H9 (cell line): Measurements from ENCODE around the gene TP53BP2. TPM values are rescaled to one million over a fixed set of nuclear protein-coding genes. Genes with fewer than 3 reads are reported as not detected.

Experiments used
- DNase-seq: peaks from one replicate; pipeline ENCODE4 v3.0.0-alpha.2; 2017
- H2AFZ ChIP-seq: one replicate; pipeline ENCODE4 v1.6.1; 2013; ENCODE audit warnings: mild to moderate bottlenecking, low read length, control low read depth, moderate library complexity
- H2AK5ac ChIP-seq: 2 replicates; pipeline ENCODE4 v1.6.1; 2013; ENCODE audit warnings: low read length, control low read depth, mixed read lengths; ENCODE audit not compliant: insufficient read length
- H2BK120ac ChIP-seq: one replicate; pipeline ENCODE4 v1.6.1; 2013; ENCODE audit warnings: low read depth, mild to moderate bottlenecking, low read length, control low read depth, inconsistent platforms; ENCODE audit not compliant: poor library complexity, severe bottlenecking
- H2BK12ac ChIP-seq: 2 replicates; pipeline ENCODE4 v1.6.1; 2013; ENCODE audit warnings: low read length, control low read depth, mixed read lengths, low read depth; ENCODE audit not compliant: insufficient read length
- H2BK15ac ChIP-seq: 2 replicates; pipeline ENCODE4 v1.6.1; 2013; ENCODE audit warnings: low read depth, low read length, control low read depth
- H2BK20ac ChIP-seq: one replicate; pipeline ENCODE4 v1.6.1; 2013; ENCODE audit warnings: low read depth, mild to moderate bottlenecking, low read length, control low read depth, inconsistent platforms; ENCODE audit not compliant: poor library complexity, severe bottlenecking
- H2BK5ac ChIP-seq: 2 replicates; pipeline ENCODE4 v1.6.1; 2013; ENCODE audit warnings: low read length, control low read depth, mixed read lengths; ENCODE audit not compliant: insufficient read length
- H3K14ac ChIP-seq: 2 replicates; pipeline ENCODE4 v1.6.1; 2013; ENCODE audit warnings: low read length, control low read depth; ENCODE audit not compliant: insufficient read depth
- H3K18ac ChIP-seq: 2 replicates; pipeline ENCODE4 v1.6.1; 2013; ENCODE audit warnings: low read depth, mild to moderate bottlenecking, mixed read lengths, low read length, control low read depth; ENCODE audit not compliant: insufficient read length
- H3K23ac ChIP-seq: 2 replicates; pipeline ENCODE4 v1.6.1; 2013; ENCODE audit warnings: low read length, control low read depth, mixed read lengths, low read depth; ENCODE audit not compliant: insufficient read length
- H3K23me2 ChIP-seq: 2 replicates; pipeline ENCODE4 v1.6.1; 2013; ENCODE audit warnings: low read depth, mild to moderate bottlenecking, mixed read lengths, low read length, control low read depth; ENCODE audit not compliant: insufficient read length, poor library complexity, severe bottlenecking
- H3K27ac ChIP-seq: 2 replicates; pipeline ENCODE4 v1.5.1; 2013; ENCODE audit warnings: low read length, control low read depth, mixed read lengths, low read depth; ENCODE audit not compliant: insufficient read length
- H3K27me3 ChIP-seq: 2 replicates; pipeline ENCODE4 v1.6.1; 2013; ENCODE audit warnings: low read length, control low read depth, inconsistent platforms; ENCODE audit not compliant: insufficient read depth
- H3K4ac ChIP-seq: 2 replicates; pipeline ENCODE4 v1.6.1; 2013; ENCODE audit warnings: low read depth, mild to moderate bottlenecking, control low read depth, inconsistent platforms, low read length, moderate library complexity
- H3K4me1 ChIP-seq: 2 replicates; pipeline ENCODE4 v1.6.1; 2013; ENCODE audit warnings: low read length, control low read depth, inconsistent platforms; ENCODE audit not compliant: insufficient read depth
- H3K4me2 ChIP-seq: 2 replicates; pipeline ENCODE4 v1.6.1; 2013; ENCODE audit warnings: low read length, control low read depth, mixed read lengths; ENCODE audit not compliant: insufficient read length, insufficient read depth
- H3K56ac ChIP-seq: 2 replicates; pipeline ENCODE4 v1.6.1; 2013; ENCODE audit warnings: low read depth, mild to moderate bottlenecking, mixed read lengths, low read length, control low read depth; ENCODE audit not compliant: insufficient read length
- H3K79me1 ChIP-seq: 2 replicates; pipeline ENCODE4 v1.6.1; 2013; ENCODE audit warnings: low read depth, mild to moderate bottlenecking, moderate library complexity, low read length, control low read depth, inconsistent platforms; ENCODE audit not compliant: insufficient read depth, poor library complexity, severe bottlenecking
- H3K79me2 ChIP-seq: 2 replicates; pipeline ENCODE4 v1.6.1; 2013; ENCODE audit warnings: low read length, control low read depth, inconsistent platforms; ENCODE audit not compliant: insufficient read depth
- H3K9ac ChIP-seq: 2 replicates; pipeline ENCODE4 v1.6.1; 2013; ENCODE audit warnings: low read length, control low read depth, mixed read lengths; ENCODE audit not compliant: insufficient read length; ENCODE audit errors: extremely low read depth
- H3K9me3 ChIP-seq: one replicate; pipeline ENCODE4 v1.6.1; 2013; ENCODE audit warnings: low read depth, low read length, inconsistent platforms; ENCODE audit not compliant: control insufficient read depth
- H3T11ph ChIP-seq: one replicate; pipeline ENCODE4 v1.6.1; 2013; ENCODE audit warnings: mild to moderate bottlenecking, low read length, control low read depth, inconsistent platforms
- H4K20me1 ChIP-seq: one replicate; pipeline ENCODE4 v1.6.1; 2013; ENCODE audit not compliant: control insufficient read depth, insufficient read length, insufficient read depth
- H4K5ac ChIP-seq: 2 replicates; pipeline ENCODE4 v1.6.1; 2013; ENCODE audit warnings: low read depth, mild to moderate bottlenecking, mixed read lengths, low read length, control low read depth; ENCODE audit not compliant: insufficient read length
- H4K8ac ChIP-seq: replicated peaks from 2 replicates; pipeline ENCODE4 v1.6.1; 2013; ENCODE audit warnings: low read length, control low read depth, mixed read lengths, low read depth; ENCODE audit not compliant: insufficient read length
- H4K91ac ChIP-seq: 2 replicates; pipeline ENCODE4 v1.6.1; 2013; ENCODE audit warnings: low read depth, mild to moderate bottlenecking, moderate library complexity, mixed read lengths, low read length, control low read depth; ENCODE audit not compliant: insufficient read length
- H3K27ac Mint-ChIP-seq, 3 experiments: 2 replicates in 2 of 3; 3 replicates in 1 of 3; pipeline ENCODE4 v1.8.0; 2020 to 2021; ENCODE audit warnings: mixed read lengths in 3 of 3, mild to moderate bottlenecking in 1 of 3, moderate library complexity in 1 of 3
- H3K27me3 Mint-ChIP-seq: 2 replicates; pipeline ENCODE4 v1.8.0; 2021; ENCODE audit warnings: low read depth, mild to moderate bottlenecking, moderate library complexity, mixed read lengths
- H3K36me3 Mint-ChIP-seq, 3 experiments: 2 replicates in 2 of 3; 3 replicates in 1 of 3; pipeline ENCODE4 v1.8.0; 2020 to 2021; ENCODE audit warnings: low read depth in 3 of 3, mixed read lengths in 3 of 3; ENCODE audit not compliant: insufficient read depth in 1 of 3
- H3K4me1 Mint-ChIP-seq, 2 experiments: 2 replicates each; pipeline ENCODE4 v1.8.0; 2020; ENCODE audit warnings: mixed read lengths in 2 of 2
- H3K4me3 Mint-ChIP-seq, 2 experiments: 2 replicates in 1 of 2; 3 replicates in 1 of 2; pipeline ENCODE4 v1.8.0; 2020 to 2021; ENCODE audit warnings: mild to moderate bottlenecking in 2 of 2, mixed read lengths in 2 of 2, moderate library complexity in 1 of 2
- H3K9me3 Mint-ChIP-seq, 2 experiments: 2 replicates in 1 of 2; 3 replicates in 1 of 2; pipeline ENCODE4 v1.8.0; 2020; ENCODE audit warnings: mild to moderate bottlenecking in 2 of 2, mixed read lengths in 2 of 2, moderate library complexity in 1 of 2
- CTCF ChIP-seq: fragments of 200-600 bp; sonication (generic); conservative IDR thresholded peaks from 3 replicates; pipeline ENCODE4 v1.8.0; 2021; ENCODE audit warnings: antibody characterized with exemption, mild to moderate bottlenecking
- WGBS: extraction: QIAGEN DNeasy Blood & Tissue Kit; methylation state at CpG from one replicate; pipeline ENCODE4 v1.1.7; 2013; ENCODE audit warnings: missing lambda C conversion rate, low lambda C conversion rate, mixed read lengths; ENCODE audit not compliant: insufficient read length; ENCODE audit errors: extremely low coverage; 5-methylcytosine and 5-hydroxymethylcytosine counted together
- total RNA-seq: library from RNA; stranded (reverse); gene quantifications from 2 replicates; pipeline ENCODE4 v1.2.1, GENCODE V29; 2021

TP53BP2 gene
- total RNA-seq, 1 experiment from 2014 or later: 49.7 TPM

- Mint-ChIP-seq H3K4me1 (peaks cover 17 to 18% of the 10 kb centered on the region in 2 experiments), H3K9me3 (no peaks in the 10 kb centered on the region), H3K4me3 (no peak overlapping the region), H3K27me3 (peaks cover 9% of the 10 kb centered on the region), H3K36me3 (peaks cover 5 to 28% (median 20%) of the 10 kb centered on the region in 3 experiments; a peak in 5 of 7 replicates), H3K27ac (peak overlapping the region; percentile 22 to 92 (median 60); a peak in 5 of 7 replicates)
- Histone ChIP-seq H3K4me1 (peaks cover 8% of the 10 kb centered on the region; the same call in 1 of the 2 replicates), H3K79me2 (no peaks in the 10 kb centered on the region), H4K5ac (no peak overlapping the region), H4K20me1 (no peaks in the 10 kb centered on the region), H3K23ac (no peak overlapping the region), H2BK12ac (no peak overlapping the region), H2BK5ac (no peak overlapping the region), H3K4ac (no peak overlapping the region), H2AK5ac (no peak overlapping the region), H3K14ac (no peak overlapping the region), H2BK15ac (no peak overlapping the region), H3K79me1 (no peaks in the 10 kb centered on the region), H3K9ac (no peak overlapping the region), H3K9me3 (no peaks in the 10 kb centered on the region), H3T11ph (no peak overlapping the region), H3K18ac (no peak overlapping the region), H2BK120ac (no peak overlapping the region), H3K56ac (no peak overlapping the region), H4K8ac (no peak overlapping the region), H3K27ac (no peak overlapping the region), H4K91ac (no peak overlapping the region), H3K23me2 (peaks cover 7% of the 10 kb centered on the region), H3K4me2 (no peak overlapping the region), H2BK20ac (no peak overlapping the region), H2AFZ (no peak overlapping the region), H3K27me3 (peaks cover 7% of the 10 kb centered on the region; the same call in 1 of the 2 replicates)
- whole genome bisulfite sequencing: no CpG with 5 or more reads among the region's 15 CpGs
- peak; percentile 88 for DNase-seq
- no peak for TF ChIP-seq CTCF
These were observed 92.8 kb downstream of the TP53BP2 start for GRCh38 chr1:223752721-223753515.
